Loucy (cell line): Measurements from ENCODE around the gene SPTB.

ENCODE experiments used
- H2AFZ ChIP-seq: fragments of 200-600 bp; sonication (generic); 2 replicates; pipeline ENCODE4 v1.6.0; 2016; ENCODE audit warnings: antibody characterized with exemption, mild to moderate bottlenecking, low read length, moderate library complexity
- H3F3A ChIP-seq: fragments of 200-600 bp; 2 replicates; pipeline ENCODE4 v1.6.0; 2016; ENCODE audit warnings: antibody characterized with exemption, low read depth, mild to moderate bottlenecking
- H3K27me3 ChIP-seq: fragments of 200-600 bp; sonication (generic); 2 replicates; pipeline ENCODE4 v1.6.1; 2014; ENCODE audit warnings: low read length, mild to moderate bottlenecking; ENCODE audit not compliant: insufficient read depth, poor library complexity, severe bottlenecking
- H3K36me3 ChIP-seq: fragments of 200-600 bp; sonication (generic); 2 replicates; pipeline ENCODE4 v1.6.1; 2016; ENCODE audit warnings: low read length; ENCODE audit not compliant: insufficient read depth
- H3K4me1 ChIP-seq: fragments of 200-600 bp; sonication (generic); 2 replicates; pipeline ENCODE4 v1.5.1; 2014; ENCODE audit warnings: low read length, mild to moderate bottlenecking; ENCODE audit not compliant: insufficient read depth, poor library complexity, severe bottlenecking
- H3K4me2 ChIP-seq: fragments of 200-600 bp; sonication (generic); 2 replicates; pipeline ENCODE4 v1.6.0; 2014; ENCODE audit warnings: antibody characterized with exemption, low read length, low read depth, mild to moderate bottlenecking; ENCODE audit not compliant: poor library complexity, severe bottlenecking
- H3K4me3 ChIP-seq: fragments of 200-600 bp; sonication (generic); 2 replicates; pipeline ENCODE4 v1.5.1; 2014; ENCODE audit warnings: low read length, mild to moderate bottlenecking, mixed read lengths; ENCODE audit not compliant: poor library complexity, severe bottlenecking
- H3K79me2 ChIP-seq: fragments of 200-600 bp; sonication (generic); 2 replicates; pipeline ENCODE4 v1.6.1; 2014; ENCODE audit warnings: low read length; ENCODE audit not compliant: insufficient read depth
- H3K9ac ChIP-seq: fragments of 200-600 bp; sonication (generic); 2 replicates; pipeline ENCODE4 v1.6.0; 2014; ENCODE audit warnings: mild to moderate bottlenecking, low read depth, low read length, moderate library complexity; ENCODE audit not compliant: poor library complexity, severe bottlenecking
- H3K9me2 ChIP-seq: fragments of 200-600 bp; sonication (generic); replicated peaks from 2 replicates; pipeline ENCODE4 v1.6.1; 2016; ENCODE audit warnings: low read depth, low read length, mixed read lengths
- H3K9me3 ChIP-seq: fragments of 200-600 bp; sonication (generic); 2 replicates; pipeline ENCODE4 v1.6.1; 2014; ENCODE audit warnings: mild to moderate bottlenecking, antibody characterized with exemption, low read length, low read depth; ENCODE audit not compliant: insufficient read depth
- H4K20me1 ChIP-seq: fragments of 200-600 bp; sonication (generic); 2 replicates; pipeline ENCODE4 v1.6.0; 2014; ENCODE audit warnings: antibody characterized with exemption, low read length, mild to moderate bottlenecking; ENCODE audit not compliant: insufficient read depth, poor library complexity, severe bottlenecking
- EZH2phosphoT487 ChIP-seq: fragments of 200-600 bp; IDR thresholded peaks from 2 replicates; pipeline ENCODE4 v1.6.1; 2018; ENCODE audit warnings: antibody characterized with exemption, mild to moderate bottlenecking, moderate library complexity, borderline replicate concordance
- TF ChIP-seq, protein P1 (sequence below): fragments of 200-600 bp; sonication (generic); conservative IDR thresholded peaks from 2 replicates; pipeline ENCODE4 v1.5.1; 2014; ENCODE audit warnings: mild to moderate bottlenecking, antibody characterized with exemption, low read length

SPTB gene

DNA sequence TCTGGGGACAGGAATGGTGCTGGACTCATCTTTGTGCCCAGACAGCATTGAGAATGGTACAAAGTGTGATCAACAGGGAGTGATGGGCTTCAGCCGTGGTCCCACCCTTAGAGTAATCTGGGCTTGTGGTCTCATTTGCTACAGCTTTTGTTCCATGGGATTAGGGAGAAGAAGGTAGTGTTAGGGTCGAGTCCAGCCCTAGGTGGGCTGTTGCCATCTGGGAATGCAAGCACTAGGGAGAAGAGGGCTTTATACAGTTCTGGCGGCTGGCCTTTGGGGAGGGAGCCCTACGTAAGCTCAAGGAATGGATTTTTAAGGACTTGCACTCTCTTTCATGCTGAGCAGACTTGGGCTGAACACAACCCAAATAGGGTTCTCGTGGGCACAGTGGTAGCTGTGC, 170.6 kb downstream of the SPTB start:
- peak overlapping the region; percentile 76 for H3K4me3 ChIP-seq
- peaks cover 76% of the 10 kb centered on the region for H3K79me2 ChIP-seq
- H3K27me3 ChIP-seq: no peaks in the 10 kb centered on the region
- TF ChIP-seq EZH2phosphoT487: no peak
- TF ChIP-seq, protein P1, sequence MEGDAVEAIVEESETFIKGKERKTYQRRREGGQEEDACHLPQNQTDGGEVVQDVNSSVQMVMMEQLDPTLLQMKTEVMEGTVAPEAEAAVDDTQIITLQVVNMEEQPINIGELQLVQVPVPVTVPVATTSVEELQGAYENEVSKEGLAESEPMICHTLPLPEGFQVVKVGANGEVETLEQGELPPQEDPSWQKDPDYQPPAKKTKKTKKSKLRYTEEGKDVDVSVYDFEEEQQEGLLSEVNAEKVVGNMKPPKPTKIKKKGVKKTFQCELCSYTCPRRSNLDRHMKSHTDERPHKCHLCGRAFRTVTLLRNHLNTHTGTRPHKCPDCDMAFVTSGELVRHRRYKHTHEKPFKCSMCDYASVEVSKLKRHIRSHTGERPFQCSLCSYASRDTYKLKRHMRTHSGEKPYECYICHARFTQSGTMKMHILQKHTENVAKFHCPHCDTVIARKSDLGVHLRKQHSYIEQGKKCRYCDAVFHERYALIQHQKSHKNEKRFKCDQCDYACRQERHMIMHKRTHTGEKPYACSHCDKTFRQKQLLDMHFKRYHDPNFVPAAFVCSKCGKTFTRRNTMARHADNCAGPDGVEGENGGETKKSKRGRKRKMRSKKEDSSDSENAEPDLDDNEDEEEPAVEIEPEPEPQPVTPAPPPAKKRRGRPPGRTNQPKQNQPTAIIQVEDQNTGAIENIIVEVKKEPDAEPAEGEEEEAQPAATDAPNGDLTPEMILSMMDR: no peak
- no peaks in the 10 kb centered on the region; the same call in 1 of the 2 replicates for H3K36me3 ChIP-seq
- peaks cover 56% of the 10 kb centered on the region for H3K4me1 ChIP-seq
- peak overlapping the region; percentile 89 for H3K9ac ChIP-seq
- 0 out of 2 replicates have a peak overlapping the region, but pooled peaks have one; percentile 32 for H2AFZ ChIP-seq
- H3K9me2 ChIP-seq: no peaks in the 10 kb centered on the region
- peak overlapping the region; percentile 96 for H3K4me2 ChIP-seq
- peaks cover 17% of the 10 kb centered on the region for H3K9me3 ChIP-seq
- H4K20me1 ChIP-seq: no peaks in the 10 kb centered on the region
- peaks cover 10% of the 10 kb centered on the region; the same call in 1 of the 2 replicates for H3F3A ChIP-seq

DNA sequence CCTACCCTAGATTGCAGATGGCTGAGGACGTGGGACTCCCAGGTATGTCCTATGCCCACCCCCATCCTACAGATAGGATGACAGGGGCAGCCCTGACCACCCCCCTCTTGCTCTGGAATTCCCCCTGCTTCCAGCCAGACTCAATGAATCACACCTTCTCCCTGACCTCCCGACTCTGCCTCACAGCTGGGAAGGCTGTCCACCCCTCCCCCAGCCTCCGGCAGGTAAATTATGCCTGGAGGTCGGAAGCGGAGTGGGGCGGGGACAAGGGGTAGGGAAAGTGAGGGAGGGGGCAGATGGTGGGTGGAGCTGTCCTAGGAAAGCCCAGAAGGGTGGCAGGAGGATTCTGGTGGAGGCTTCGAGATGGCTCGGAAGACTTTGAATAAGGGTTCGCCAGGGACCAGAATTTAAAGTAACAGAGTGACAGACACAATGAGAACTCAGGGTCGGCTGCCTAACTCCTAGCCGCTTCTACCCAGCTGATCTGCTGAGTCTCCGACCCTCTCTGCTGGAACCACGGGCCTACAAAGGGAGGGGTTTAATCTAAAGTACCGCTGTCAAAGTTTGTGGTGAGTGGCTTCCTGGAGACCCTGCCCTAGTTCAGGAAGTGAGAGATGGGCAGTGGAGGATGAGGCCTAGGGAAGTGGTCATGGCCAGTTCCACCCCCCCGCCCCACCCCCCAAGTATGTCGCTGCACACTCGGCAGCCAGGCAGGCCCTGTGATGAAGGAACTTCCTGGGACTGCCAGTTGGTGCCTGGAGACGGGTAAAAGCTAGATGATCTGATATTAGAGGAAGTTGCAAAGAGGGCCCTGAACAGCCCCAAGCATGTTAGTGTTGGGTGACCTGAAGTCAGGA, 171.3 kb downstream of the SPTB start:
- Histone ChIP-seq H3K79me2 (peaks cover 79% of the 10 kb centered on the region), H3F3A (peaks cover 10% of the 10 kb centered on the region; the same call in 1 of the 2 replicates), H3K4me1 (peaks cover 63% of the 10 kb centered on the region), H3K9me3 (peaks cover 14% of the 10 kb centered on the region), H3K9ac (peak overlapping the region; percentile 89), H4K20me1 (no peaks in the 10 kb centered on the region), H2AFZ (peak overlapping the region; percentile 32; the same call in 1 of the 2 replicates), H3K27me3 (no peaks in the 10 kb centered on the region), H3K4me3 (peak overlapping the region; percentile 76), H3K9me2 (no peaks in the 10 kb centered on the region), H3K36me3 (no peaks in the 10 kb centered on the region; the same call in 1 of the 2 replicates), H3K4me2 (peak overlapping the region; percentile 96)
- TF ChIP-seq EZH2phosphoT487: no peak
- TF ChIP-seq, protein P1: no peak

- H3K9ac ChIP-seq: peak overlapping the region; percentile 89
- H2AFZ ChIP-seq: no peak overlapping the region
- H3K9me3 ChIP-seq: peaks cover 7% of the 10 kb centered on the region
- H3K4me3 ChIP-seq: peak overlapping the region; percentile 76
- H4K20me1 ChIP-seq: no peaks in the 10 kb centered on the region
- peaks cover 10% of the 10 kb centered on the region; the same call in 1 of the 2 replicates for H3F3A ChIP-seq
- TF ChIP-seq, protein P1: no peak
- no peak for TF ChIP-seq EZH2phosphoT487
- no peaks in the 10 kb centered on the region for H3K9me2 ChIP-seq
- peaks cover 66% of the 10 kb centered on the region for H3K4me1 ChIP-seq
- H3K4me2 ChIP-seq: peak overlapping the region; percentile 96
- peaks cover 72% of the 10 kb centered on the region for H3K79me2 ChIP-seq
- no peaks in the 10 kb centered on the region for H3K27me3 ChIP-seq
- no peaks in the 10 kb centered on the region; the same call in 1 of the 2 replicates for H3K36me3 ChIP-seq
These were observed 172.0 kb downstream of the SPTB start for GRCh38 chr14:64707661-64708060.
